PFSK-1 (cell line): ENCODE data around the gene FANCD2.

Experiments
- FOXP2 ChIP-seq: optimal IDR thresholded peaks from 2 replicates; pipeline ENCODE3; 2011; ENCODE audit warnings: borderline replicate concordance, control low read depth, inconsistent platforms; ENCODE audit not compliant: insufficient read depth; ENCODE audit errors: extremely low read length, extremely low read depth
- POLR2AphosphoS5 ChIP-seq: IDR thresholded peaks from 2 replicates; pipeline ENCODE4 v1.6.1; 2012; ENCODE audit warnings: low read depth, mild to moderate bottlenecking, control low read depth, low read length, moderate library complexity
- SIN3A ChIP-seq: IDR thresholded peaks from 2 replicates; pipeline ENCODE4 v1.6.1; 2012; ENCODE audit warnings: mild to moderate bottlenecking, low read length, moderate library complexity, borderline replicate concordance; ENCODE audit not compliant: insufficient read depth
- TAF1 ChIP-seq: IDR thresholded peaks from 2 replicates; pipeline ENCODE4 v1.6.1; 2012; ENCODE audit warnings: low read length, control low read depth, borderline replicate concordance; ENCODE audit not compliant: insufficient read depth
- TF ChIP-seq, protein P1 (sequence below), 2 experiments: IDR thresholded peaks; 2 replicates each; pipeline versions ENCODE4 v1.6.1 to v1.8.0; 2011 to 2012; ENCODE audit warnings: low read depth in 2 of 2, low read length in 2 of 2, control low read depth in 1 of 2, inconsistent platforms in 1 of 2, mild to moderate bottlenecking in 1 of 2, moderate library complexity in 1 of 2; ENCODE audit not compliant: insufficient read depth in 1 of 2

FANCD2 gene

DNA sequence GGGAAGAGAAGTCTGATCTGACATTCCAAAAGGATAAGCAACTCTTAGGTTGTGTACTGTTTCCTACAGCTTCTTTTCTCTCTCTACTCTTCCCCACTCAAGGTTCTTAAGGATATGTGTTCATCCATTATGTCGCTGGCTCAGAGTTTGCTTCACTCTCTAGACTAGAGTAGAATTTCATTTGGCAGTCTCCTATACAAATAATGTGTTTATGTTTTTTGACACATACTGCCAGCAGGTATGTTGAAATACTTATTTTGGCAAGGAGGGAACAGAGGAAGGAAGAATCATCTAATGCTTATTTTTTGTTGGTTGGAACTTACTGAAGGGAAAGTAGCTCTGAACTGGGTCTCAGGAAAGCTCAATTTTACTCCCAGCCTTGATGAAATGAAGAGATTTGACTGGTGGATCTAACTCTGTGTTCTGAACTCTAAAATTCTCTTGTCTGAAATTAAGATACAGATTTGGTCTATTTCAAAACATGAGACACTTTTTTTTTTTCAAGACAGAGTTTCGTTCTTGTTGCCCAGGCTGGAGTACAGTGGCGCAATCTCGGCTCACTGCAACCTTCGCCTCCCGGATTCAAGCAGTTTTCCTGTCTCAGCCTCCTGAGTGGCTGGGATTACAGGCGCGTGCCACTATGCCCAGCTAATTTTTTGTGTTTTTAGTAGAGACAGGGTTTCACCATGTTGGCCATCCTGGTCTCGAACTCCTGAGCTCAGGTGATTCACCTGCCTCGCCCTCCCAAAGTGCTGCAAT lies 32.0 kb upstream of the FANCD2 start:
- no peak for TF ChIP-seq TAF1
- TF ChIP-seq SIN3A, result no peak

DNA sequence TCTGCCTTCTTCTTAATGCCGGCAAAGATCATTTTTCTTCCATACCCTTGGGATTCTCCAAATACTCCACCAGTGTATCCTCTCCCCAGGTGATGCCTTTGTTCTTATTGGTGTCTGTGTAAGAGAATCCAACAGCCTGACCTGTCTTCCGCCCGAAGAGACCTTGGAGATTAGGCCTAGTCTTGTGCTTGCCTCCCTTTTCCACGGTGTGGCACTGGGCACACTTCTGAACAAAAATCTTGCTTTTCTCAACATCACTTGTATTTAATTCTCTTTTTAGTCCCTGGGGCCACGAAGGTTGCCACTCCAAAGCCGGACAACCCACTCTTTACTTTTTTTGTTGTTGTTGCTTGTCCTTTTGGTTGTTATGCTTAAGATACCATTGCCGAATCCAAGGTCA lies 25.6 kb upstream of the FANCD2 start:
- no peak for TF ChIP-seq FOXP2
- no peak for TF ChIP-seq SIN3A
- TF ChIP-seq TAF1, result no peak
- TF ChIP-seq, protein P1, sequence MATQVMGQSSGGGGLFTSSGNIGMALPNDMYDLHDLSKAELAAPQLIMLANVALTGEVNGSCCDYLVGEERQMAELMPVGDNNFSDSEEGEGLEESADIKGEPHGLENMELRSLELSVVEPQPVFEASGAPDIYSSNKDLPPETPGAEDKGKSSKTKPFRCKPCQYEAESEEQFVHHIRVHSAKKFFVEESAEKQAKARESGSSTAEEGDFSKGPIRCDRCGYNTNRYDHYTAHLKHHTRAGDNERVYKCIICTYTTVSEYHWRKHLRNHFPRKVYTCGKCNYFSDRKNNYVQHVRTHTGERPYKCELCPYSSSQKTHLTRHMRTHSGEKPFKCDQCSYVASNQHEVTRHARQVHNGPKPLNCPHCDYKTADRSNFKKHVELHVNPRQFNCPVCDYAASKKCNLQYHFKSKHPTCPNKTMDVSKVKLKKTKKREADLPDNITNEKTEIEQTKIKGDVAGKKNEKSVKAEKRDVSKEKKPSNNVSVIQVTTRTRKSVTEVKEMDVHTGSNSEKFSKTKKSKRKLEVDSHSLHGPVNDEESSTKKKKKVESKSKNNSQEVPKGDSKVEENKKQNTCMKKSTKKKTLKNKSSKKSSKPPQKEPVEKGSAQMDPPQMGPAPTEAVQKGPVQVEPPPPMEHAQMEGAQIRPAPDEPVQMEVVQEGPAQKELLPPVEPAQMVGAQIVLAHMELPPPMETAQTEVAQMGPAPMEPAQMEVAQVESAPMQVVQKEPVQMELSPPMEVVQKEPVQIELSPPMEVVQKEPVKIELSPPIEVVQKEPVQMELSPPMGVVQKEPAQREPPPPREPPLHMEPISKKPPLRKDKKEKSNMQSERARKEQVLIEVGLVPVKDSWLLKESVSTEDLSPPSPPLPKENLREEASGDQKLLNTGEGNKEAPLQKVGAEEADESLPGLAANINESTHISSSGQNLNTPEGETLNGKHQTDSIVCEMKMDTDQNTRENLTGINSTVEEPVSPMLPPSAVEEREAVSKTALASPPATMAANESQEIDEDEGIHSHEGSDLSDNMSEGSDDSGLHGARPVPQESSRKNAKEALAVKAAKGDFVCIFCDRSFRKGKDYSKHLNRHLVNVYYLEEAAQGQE (IDR thresholded peaks at IDR 0.05; ENCODE audit: insufficient read depth in 1 of 2, low read depth in 2 of 2, low read length in 2 of 2), result no peak
- TF ChIP-seq POLR2AphosphoS5, result no peak

DNA sequence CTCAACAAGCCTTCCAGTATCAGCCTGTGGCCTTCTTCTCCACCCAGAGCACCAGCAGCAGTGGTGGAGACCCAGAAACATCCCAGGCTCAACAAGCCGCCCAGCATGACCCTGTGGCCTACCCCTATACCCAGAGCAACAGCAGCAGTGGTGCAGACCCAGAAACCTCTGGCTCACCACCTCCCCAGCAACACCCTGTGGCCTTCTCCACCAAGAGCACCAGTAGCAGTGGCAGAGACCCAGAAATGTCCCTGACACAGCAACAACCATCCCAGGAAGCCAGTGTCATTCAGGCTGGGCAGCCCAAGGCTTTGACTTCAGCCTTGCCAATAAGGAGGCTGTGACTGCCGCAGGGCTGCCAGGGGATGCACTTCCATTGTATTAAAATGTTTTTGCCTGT lies 23.3 kb upstream of the FANCD2 start:
- TF ChIP-seq SIN3A, result no peak
- TF ChIP-seq, protein P1 (IDR thresholded peaks at IDR 0.05; ENCODE audit: insufficient read depth in 1 of 2, low read depth in 2 of 2, low read length in 2 of 2), result no peak
- TF ChIP-seq FOXP2, result no peak
- TF ChIP-seq TAF1, result no peak
- no peak for TF ChIP-seq POLR2AphosphoS5

DNA sequence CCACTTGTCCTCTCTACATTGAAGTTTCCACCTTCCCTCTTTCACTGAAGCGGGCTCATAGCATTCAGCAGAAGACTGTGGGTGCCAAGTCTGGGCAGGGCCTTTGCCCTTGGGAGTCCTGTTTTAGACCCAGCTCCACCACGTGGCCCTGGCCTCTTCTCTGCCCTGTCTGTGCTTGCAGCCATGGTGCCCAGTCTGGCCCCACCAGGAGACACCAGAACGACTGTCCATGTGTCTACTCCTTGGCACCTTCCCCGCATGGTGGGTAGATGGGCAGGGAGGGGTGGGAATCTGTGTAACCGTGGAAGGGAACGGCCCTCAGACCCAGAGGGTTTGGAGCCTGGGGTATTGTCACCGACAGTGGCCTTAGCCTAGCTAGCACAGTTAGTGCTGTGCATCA lies 21.7 kb upstream of the FANCD2 start:
- TF ChIP-seq TAF1, result no peak
- TF ChIP-seq POLR2AphosphoS5, result no peak

DNA sequence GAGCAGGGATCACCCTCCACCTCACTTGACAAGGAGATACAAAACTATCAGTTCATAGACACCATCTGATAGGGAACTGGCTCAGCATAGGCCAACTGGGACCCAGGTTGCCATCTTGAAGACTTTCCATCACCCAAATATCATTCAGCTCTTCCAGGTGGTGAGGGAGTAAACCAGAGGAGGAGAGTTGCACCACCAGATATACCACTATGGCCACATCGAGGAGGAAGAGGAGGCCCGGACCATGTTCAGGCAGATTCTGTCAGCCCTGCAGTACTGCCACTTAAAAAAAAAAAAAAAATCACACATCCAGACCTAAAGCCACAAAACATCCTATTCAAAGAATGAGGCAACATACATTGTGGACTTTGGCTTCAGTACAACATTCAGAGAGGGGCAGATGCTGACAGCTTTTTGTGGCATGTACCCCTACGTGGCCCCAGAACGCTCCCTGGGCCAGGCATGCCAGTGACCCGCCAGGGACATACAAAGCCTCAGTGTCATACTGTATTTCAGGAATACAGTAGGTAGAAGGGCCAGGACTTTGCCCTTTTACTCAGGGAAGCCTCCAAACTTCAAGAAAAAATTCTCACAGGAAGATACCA lies 21.2 kb upstream of the FANCD2 start:
- TF ChIP-seq SIN3A, result no peak
- no peak for TF ChIP-seq TAF1
- TF ChIP-seq, protein P1 (IDR thresholded peaks at IDR 0.05; ENCODE audit: insufficient read depth in 1 of 2, low read depth in 2 of 2, low read length in 2 of 2), result no peak
- no peak for TF ChIP-seq FOXP2
- no peak for TF ChIP-seq POLR2AphosphoS5

DNA sequence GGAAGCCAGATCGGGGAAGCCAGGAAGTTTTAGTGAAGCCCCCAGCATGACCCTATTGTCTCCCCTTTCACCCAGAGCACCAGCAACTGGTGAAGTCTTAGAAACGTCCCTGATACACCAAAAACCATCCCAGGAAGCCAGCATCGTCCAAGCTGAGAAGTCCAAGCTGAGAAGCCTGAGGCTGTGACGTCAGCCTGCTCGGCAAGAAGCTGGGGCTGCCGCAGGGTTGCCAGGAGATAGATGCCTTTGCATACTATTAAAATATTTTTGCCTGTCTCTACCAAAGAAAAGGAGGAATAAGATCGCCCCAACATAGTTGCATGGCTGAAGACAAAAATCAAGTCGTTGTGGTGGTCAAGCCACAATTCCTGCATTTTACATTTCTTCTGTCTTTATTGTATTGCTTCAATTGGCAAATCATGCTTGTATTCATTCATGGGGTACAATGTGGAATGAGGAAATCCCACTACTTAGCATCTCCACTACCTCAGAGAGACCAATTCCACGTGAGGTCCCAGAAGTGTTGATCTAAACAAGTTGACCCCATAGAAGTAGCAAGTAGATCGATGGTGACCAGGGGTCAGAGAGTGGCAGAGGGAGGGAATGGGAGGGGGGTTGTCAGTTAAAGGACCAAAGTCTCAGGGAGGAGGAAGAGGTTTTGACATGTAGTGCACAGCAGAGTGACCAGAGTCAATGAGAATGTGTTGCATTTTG lies 20.0 kb upstream of the FANCD2 start:
- TF ChIP-seq SIN3A (no peak), FOXP2 (no peak), TAF1 (no peak), POLR2AphosphoS5 (no peak)
- TF ChIP-seq, protein P1 (IDR thresholded peaks at IDR 0.05; ENCODE audit: insufficient read depth in 1 of 2, low read depth in 2 of 2, low read length in 2 of 2), result no peak
